Prostate gland (tissue), 2 donors: ENCODE results near the gene HOXA11. TPM values are rescaled to one million over a fixed set of nuclear protein-coding genes. Genes with fewer than 3 reads are reported as not detected.

Experiments
- DNase-seq: peaks from one replicate; pipeline ENCODE4 v3.0.0-alpha.2; 2019; ENCODE audit warnings: low spot score
- H3K27ac ChIP-seq, 2 donors: fragments of 200-600 bp; sonication (generic); 2 replicates each; pipeline ENCODE4 v1.5.1; 2017 to 2019
- H3K27me3 ChIP-seq: fragments of 200-600 bp; sonication (generic); replicated peaks from 2 replicates; pipeline ENCODE4 v1.5.1; 2019; ENCODE audit not compliant: insufficient read depth
- H3K36me3 ChIP-seq, 2 donors: fragments of 200-600 bp; sonication (generic); 1 replicate in 1 of 2; 2 replicates in 1 of 2; pipeline versions ENCODE4 v1.5.1 to v1.8.1; 2017 to 2019
- H3K4me1 ChIP-seq: fragments of 200-600 bp; sonication (generic); replicated peaks from 2 replicates; pipeline ENCODE4 v1.5.1; 2019
- H3K4me3 ChIP-seq, 2 donors: fragments of 200-600 bp; sonication (generic); 2 replicates each; pipeline ENCODE4 v1.5.1; 2017 to 2019
- H3K9me3 ChIP-seq: fragments of 200-600 bp; sonication (generic); 2 replicates; pipeline ENCODE4 v1.5.1; 2017
- CTCF ChIP-seq, 4 experiments: fragments of 200-600 bp in 2 of 4; fragments of 450-650 bp in 2 of 4; sonication (generic) in 2 of 4; IDR thresholded peaks; 1 replicate in 3 of 4; 2 replicates in 1 of 4; pipeline ENCODE4 v1.5.1; 2016 to 2019; ENCODE audit warnings: antibody characterized with exemption in 4 of 4, mild to moderate bottlenecking in 2 of 4, moderate library complexity in 2 of 4
- POLR2A ChIP-seq: fragments of 450-650 bp; IDR thresholded peaks from one replicate; pipeline ENCODE4 v1.6.1; 2016; ENCODE audit warnings: antibody characterized with exemption, mild to moderate bottlenecking
- POLR2AphosphoS5 ChIP-seq: sonication (generic); formaldehyde crosslinking; IDR thresholded peaks from one replicate; pipeline ENCODE4 v1.6.1; 2017; ENCODE audit warnings: antibody characterized with exemption
- WGBS: methylation state at CpG from one replicate; pipeline ENCODE4 v1.1.5; 2018; 5-methylcytosine and 5-hydroxymethylcytosine counted together
- intact Hi-C: fragments of 100-400 bp; cut with DNase I; formaldehyde crosslinking; loops from one replicate; pipeline ENCODE4 v1.14.2; 2022
- total RNA-seq, 2 donors: library from RNA; depleted of rRNA; stranded (reverse); fragments of >200 nt; gene quantifications; one replicate each; pipeline ENCODE4 v1.1.0, GENCODE V29; 2016

The HOXA11 gene
- total RNA-seq, 2 donors from 2014 or later, result 8.5 to 9.8 TPM

GRCh38 chr7:27179503-27180430, 5.3 kb downstream of the HOXA11 start:
- peak overlapping the region; percentile 61 to 80 for H3K4me3 ChIP-seq
- no peaks in the 10 kb centered on the region for H3K27me3 ChIP-seq
- H3K36me3 ChIP-seq, result no peaks in the 10 kb centered on the region
- TF ChIP-seq POLR2A (peak; percentile 33), POLR2AphosphoS5 (peak; percentile 47), CTCF (IDR thresholded peaks at IDR 0.05) (peak; percentile 93 to 96 (median 94))
- no peaks in the 10 kb centered on the region for H3K9me3 ChIP-seq
- DNase-seq, result peak; percentile 88
- no peaks in the 10 kb centered on the region for H3K4me1 ChIP-seq
- intact Hi-C loops, result no loop called here
- H3K27ac ChIP-seq, result peak overlapping the region; percentile 96
- WGBS, result 9% methylated on average over 56 of the region's 56 CpGs

GRCh38 chr7:27179030-27179429, 6.0 kb downstream of the HOXA11 start:
- intact Hi-C loops, result no loop called here
- Histone ChIP-seq H3K9me3 (no peaks in the 10 kb centered on the region), H3K36me3 (no peaks in the 10 kb centered on the region), H3K27me3 (no peaks in the 10 kb centered on the region), H3K4me1 (no peaks in the 10 kb centered on the region), H3K4me3 (peak overlapping the region; percentile 61 to 80), H3K27ac (peak overlapping the region; percentile 96)
- 14% methylated on average over 14 of the region's 14 CpGs for WGBS
- DNase-seq, result no peak
- TF ChIP-seq CTCF (IDR thresholded peaks at IDR 0.05) (no peak), POLR2A (no peak), POLR2AphosphoS5 (no peak)

- Histone ChIP-seq H3K36me3 (no peaks in the 10 kb centered on the region), H3K27me3 (no peaks in the 10 kb centered on the region), H3K27ac (peak overlapping the region; percentile 96), H3K9me3 (no peaks in the 10 kb centered on the region), H3K4me3 (peak overlapping the region; percentile 61 to 80), H3K4me1 (no peaks in the 10 kb centered on the region)
- intact Hi-C loops, result no loop called here
- TF ChIP-seq POLR2A, result no peak
- TF ChIP-seq CTCF (IDR thresholded peaks at IDR 0.05), result no peak
- TF ChIP-seq POLR2AphosphoS5, result no peak
- no peak for DNase-seq
- WGBS, result 30% methylated on average over 6 of the region's 6 CpGs
Measured at GRCh38 chr7:27178366-27178765, 6.7 kb downstream of the HOXA11 start.

GRCh38 chr7:27177795-27178320, 7.2 kb downstream of the HOXA11 start:
- H3K27ac ChIP-seq, result peak overlapping the region; percentile 96
- no peak for DNase-seq
- 23% methylated on average over 5 of the region's 5 CpGs for WGBS
- no peaks in the 10 kb centered on the region for H3K27me3 ChIP-seq
- H3K9me3 ChIP-seq, result no peaks in the 10 kb centered on the region
- TF ChIP-seq POLR2AphosphoS5 (no peak), CTCF (IDR thresholded peaks at IDR 0.05) (peak in 1 of 4 experiments; percentile 24)
- no peaks in the 10 kb centered on the region for H3K36me3 ChIP-seq
- H3K4me1 ChIP-seq, result no peaks in the 10 kb centered on the region
- peak overlapping the region; percentile 61 to 80 for H3K4me3 ChIP-seq
- intact Hi-C loops, result no loop called here
